ENCODE results near the gene GPR146. TPM values are rescaled to one million over a fixed set of nuclear protein-coding genes. Genes with fewer than 3 reads are reported as not detected.

Gene GPR146
- total and polyA plus RNA-seq, 9 of the 15 experiments (the other 6 are each of a cell fraction or from before 2014, with no cell fraction given): 0.22 to 3.6 (median 0.64) TPM; not detected in 2

DNA sequence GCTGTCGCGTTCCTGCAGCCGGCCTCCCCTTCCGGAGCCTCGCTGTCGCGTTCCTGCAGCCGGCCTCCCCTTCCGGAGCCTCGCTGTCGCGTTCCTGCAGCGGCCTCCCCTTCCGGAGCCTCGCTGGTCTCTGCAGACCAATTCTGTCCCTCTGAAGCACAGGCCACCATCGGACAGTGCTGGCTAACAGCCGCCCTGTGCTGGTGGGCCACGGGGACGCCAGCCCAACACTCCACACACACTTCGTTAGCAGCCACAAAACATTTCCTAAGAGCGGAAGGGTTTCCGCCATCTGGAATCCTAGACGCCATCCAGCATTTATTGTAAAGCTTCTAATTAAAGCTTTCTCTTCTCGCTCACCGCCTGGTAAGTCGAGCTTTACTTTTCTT is 54.8 kb downstream of the GPR146 start (continued):
- TF ChIP-seq DEAF1 (CRISPR knock-in tag; IDR thresholded peaks at IDR 0.05) (no peak), CHCHD3 (CRISPR knock-in tag; IDR thresholded peaks at IDR 0.05) (no peak), ZNF561 (CRISPR knock-in tag; conservative IDR thresholded peaks at IDR 0.05) (no peak), ZNF507 (tag; conservative IDR thresholded peaks at IDR 0.05) (no peak), ZSCAN29 (IDR thresholded peaks at IDR 0.05) (no peak), ZNF316 (IDR thresholded peaks at IDR 0.05) (no peak), ZNF184 (CRISPR knock-in tag; IDR thresholded peaks at IDR 0.05) (no peak), STAG1 (CRISPR knock-in tag; IDR thresholded peaks at IDR 0.05; ENCODE audit: borderline replicate concordance) (no peak)

GRCh38 chr7:1099637-1100036 is 55.3 kb downstream of the GPR146 start:
- Histone ChIP-seq H3K4me1 (replicated peaks in 1 of 2; ENCODE audit: control insufficient read depth in 2 of 2, insufficient read depth in 2 of 2, low read length in 2 of 2) (peaks cover 5 to 50% of the 10 kb centered on the region in 2 experiments; a peak in 4 of 5 replicates), H3K79me2 (ENCODE audit: control insufficient read depth, insufficient read depth, low read length) (peaks cover 2% of the 10 kb centered on the region; the same call in 1 of the 3 replicates), H3K27ac (ENCODE audit: extremely low read depth, low read depth, low read length) (no peak overlapping the region), H3K27me3 (ENCODE audit: control insufficient read depth in 2 of 2, insufficient read depth in 2 of 2, low read length in 2 of 2) (no peaks in the 10 kb centered on the region), H3K9me3 (replicated peaks; ENCODE audit: control insufficient read depth, insufficient read depth, low read depth, low read length) (no peaks in the 10 kb centered on the region), H3K36me3 (ENCODE audit: control insufficient read depth, insufficient read depth, low read length) (no peaks in the 10 kb centered on the region; the same call in 2 of the 3 replicates), H3K9ac (ENCODE audit: insufficient read depth in 1 of 2, low read depth in 2 of 2, low read length in 2 of 2) (no peak overlapping the region), H3K4me2 (ENCODE audit: insufficient read depth, low read length) (no peak overlapping the region), H2AFZ (ENCODE audit: low read depth, low read length) (no peak overlapping the region), H3K9me1 (ENCODE audit: control insufficient read depth, insufficient read depth, low read length) (no peaks in the 10 kb centered on the region), H3K4me3 (no peak overlapping the region), H4K20me1 (replicated peaks; ENCODE audit: control insufficient read depth, insufficient read depth, low read length) (peaks cover 8% of the 10 kb centered on the region; the same call in 1 of the 2 replicates)
- FAIRE-seq: no peak
- ATAC-seq: no peak
- TF ChIP-seq, protein P1, sequence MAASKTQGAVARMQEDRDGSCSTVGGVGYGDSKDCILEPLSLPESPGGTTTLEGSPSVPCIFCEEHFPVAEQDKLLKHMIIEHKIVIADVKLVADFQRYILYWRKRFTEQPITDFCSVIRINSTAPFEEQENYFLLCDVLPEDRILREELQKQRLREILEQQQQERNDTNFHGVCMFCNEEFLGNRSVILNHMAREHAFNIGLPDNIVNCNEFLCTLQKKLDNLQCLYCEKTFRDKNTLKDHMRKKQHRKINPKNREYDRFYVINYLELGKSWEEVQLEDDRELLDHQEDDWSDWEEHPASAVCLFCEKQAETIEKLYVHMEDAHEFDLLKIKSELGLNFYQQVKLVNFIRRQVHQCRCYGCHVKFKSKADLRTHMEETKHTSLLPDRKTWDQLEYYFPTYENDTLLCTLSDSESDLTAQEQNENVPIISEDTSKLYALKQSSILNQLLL (CRISPR knock-in tag; IDR thresholded peaks at IDR 0.05; ENCODE audit: borderline replicate concordance): no peak
- TF ChIP-seq WHSC1 (IDR thresholded peaks at IDR 0.05; ENCODE audit: low read length): no peak
- no peak for TF ChIP-seq KAT7 (CRISPR knock-in tag; IDR thresholded peaks at IDR 0.05; ENCODE audit: borderline replicate concordance)
- TF ChIP-seq GTF2B (IDR thresholded peaks at IDR 0.05; ENCODE audit: extremely low read depth, insufficient read length): no peak
- TF ChIP-seq SAFB (IDR thresholded peaks at IDR 0.05; ENCODE audit: borderline replicate concordance, low read depth, low read length): no peak
- TF ChIP-seq ZNF408 (CRISPR knock-in tag; IDR thresholded peaks at IDR 0.05; ENCODE audit: low read depth): no peak
- no peak for TF ChIP-seq MCM3 (IDR thresholded peaks at IDR 0.05)
- no peak for TF ChIP-seq TOE1 (IDR thresholded peaks at IDR 0.05; ENCODE audit: borderline replicate concordance)
- no peak for TF ChIP-seq TOE1 (CRISPR knock-in tag; IDR thresholded peaks at IDR 0.05; ENCODE audit: borderline replicate concordance, low read depth)
- TF ChIP-seq RBM39 (optimal IDR thresholded peaks at IDR 0.05; ENCODE audit: low read depth, low read length): no peak
- TF ChIP-seq CBFB (CRISPR knock-in tag; IDR thresholded peaks at IDR 0.05): no peak
- TF ChIP-seq POLR2AphosphoS5 (IDR thresholded peaks at IDR 0.05; ENCODE audit: control insufficient read depth, insufficient read depth, low read depth, low read length): no peak
- no peak for TF ChIP-seq ZBTB8A (IDR thresholded peaks at IDR 0.05; ENCODE audit: partially characterized antibody)
- ChIA-PET CTCF (ENCODE audit: low intra/inter-chr PET ratio) (no interaction called here), POLR2A (interaction anchor here (0.7 kb wide), 2 partner anchors 15 to 16 kb away, joined by 3 to 4 read pairs; no protein-coding TSS in a partner anchor)
- in situ Hi-C loops (cut with MboI): no loop called here
- intact Hi-C loops (cut with micrococcal nuclease): no loop called here
- no TSS peak for BruUV-seq (replicated peaks)
- DNase-seq (ENCODE audit: extremely low read depth in 1 of 4, low spot score in 3 of 4): no peak
- WGBS (ENCODE audit: insufficient coverage, low coverage, missing lambda C conversion rate): 95% methylated on average over 14 of the region's 16 CpGs
